ENCODE results near the gene KREMEN2. TPM values are rescaled to one million over a fixed set of nuclear protein-coding genes. Genes with fewer than 3 reads are reported as not detected.

Gene KREMEN2
- total RNA-seq, 1 experiment from 2014 or later, result 0.24 TPM

Other genes with a start within 250 kb of the KREMEN2 start
- gene PRSS27, start 244.1 kb upstream of the KREMEN2 start, total RNA-seq (2014; rRNA removed; shearing (Covaris generic)), result 0.29 and 1.1 TPM in 2 replicates
- 20.5 and 40.0 TPM in 2 replicates for gene SRRM2, start 211.6 kb upstream of the KREMEN2 start, total RNA-seq (2014; rRNA removed; shearing (Covaris generic))
- gene ELOB, start 187.0 kb upstream of the KREMEN2 start, total RNA-seq (2014; rRNA removed; shearing (Covaris generic)), result 349 and 387 TPM in 2 replicates
- not detected in 2 replicates for gene PRSS33, start 176.7 kb upstream of the KREMEN2 start, total RNA-seq (2014; rRNA removed; shearing (Covaris generic))
- not detected in 2 replicates for gene PRSS41, start 165.8 kb upstream of the KREMEN2 start, total RNA-seq (2014; rRNA removed; shearing (Covaris generic))
- not detected in 2 replicates for gene PRSS21, start 147.0 kb upstream of the KREMEN2 start, total RNA-seq (2014; rRNA removed; shearing (Covaris generic))
- 0.88 and 1.2 TPM in 2 replicates for gene ZG16B, start 134.0 kb upstream of the KREMEN2 start, total RNA-seq (2014; rRNA removed; shearing (Covaris generic))
- gene PRSS22, start 106.1 kb upstream of the KREMEN2 start, total RNA-seq (2014; rRNA removed; shearing (Covaris generic)), result 0.72 and 0.78 TPM in 2 replicates
- 70.4 and 91.8 TPM in 2 replicates for gene FLYWCH2, start 81.1 kb upstream of the KREMEN2 start, total RNA-seq (2014; rRNA removed; shearing (Covaris generic))
- 7.9 and 13.5 TPM in 2 replicates for gene FLYWCH1, start 52.3 kb upstream of the KREMEN2 start, total RNA-seq (2014; rRNA removed; shearing (Covaris generic))
- gene PAQR4, start 5.1 kb downstream of the KREMEN2 start, total RNA-seq (2014; rRNA removed; shearing (Covaris generic)), result 9.5 and 11.4 TPM in 2 replicates
- gene PKMYT1, start 16.2 kb downstream of the KREMEN2 start, total RNA-seq (2014; rRNA removed; shearing (Covaris generic)), result 27.3 and 33.5 TPM in 2 replicates
- not detected in 2 replicates for gene CLDN9, start 48.6 kb downstream of the KREMEN2 start, total RNA-seq (2014; rRNA removed; shearing (Covaris generic))
- gene CLDN6, start 53.9 kb downstream of the KREMEN2 start, total RNA-seq (2014; rRNA removed; shearing (Covaris generic)), result not detected in 2 replicates
- 184 and 304 TPM in 2 replicates for gene TNFRSF12A, start 56.1 kb downstream of the KREMEN2 start, total RNA-seq (2014; rRNA removed; shearing (Covaris generic))
- 21.7 and 38.6 TPM in 2 replicates for gene HCFC1R1, start 59.7 kb downstream of the KREMEN2 start, total RNA-seq (2014; rRNA removed; shearing (Covaris generic))
- 16.1 and 20.8 TPM in 2 replicates for gene THOC6, start 59.8 kb downstream of the KREMEN2 start, total RNA-seq (2014; rRNA removed; shearing (Covaris generic))
- gene BICDL2, start 72.7 kb downstream of the KREMEN2 start, total RNA-seq (2014; rRNA removed; shearing (Covaris generic)), result 0.36 and 0.68 TPM in 2 replicates
- under 0.01 TPM in 1 of 2 replicates, not detected in the other for gene MMP25, start 82.3 kb downstream of the KREMEN2 start, total RNA-seq (2014; rRNA removed; shearing (Covaris generic))
- 24.9 and 33.1 TPM in 2 replicates for gene IL32, start 101.4 kb downstream of the KREMEN2 start, total RNA-seq (2014; rRNA removed; shearing (Covaris generic))
- not detected in 2 replicates for gene ZSCAN10, start 135.0 kb downstream of the KREMEN2 start, total RNA-seq (2014; rRNA removed; shearing (Covaris generic))
- gene ZNF205, start 148.3 kb downstream of the KREMEN2 start, total RNA-seq (2014; rRNA removed; shearing (Covaris generic)), result 8.8 and 9.3 TPM in 2 replicates
- 1.6 and 2.0 TPM in 2 replicates for gene ZNF213, start 170.8 kb downstream of the KREMEN2 start, total RNA-seq (2014; rRNA removed; shearing (Covaris generic))
- 0.36 TPM in 1 of 2 replicates, not detected in the other for gene OR1F1, start 223.9 kb downstream of the KREMEN2 start, total RNA-seq (2014; rRNA removed; shearing (Covaris generic))